GM21786 (cell line): ENCODE results near the gene LPIN1.
A peak's percentile ranks its signal among the peaks of the same experiment; 100 is the strongest.
"Not testable (repeated sequence)": the region's sequence is repeated elsewhere in the genome, so short reads cannot be mapped to it uniquely, and the experiment has no call there.

Source experiments
- ATAC-seq: cut with Tn5 transposase; IDR thresholded peaks from one replicate; pipeline ENCODE4 v1.9.1; 2021; ENCODE audit not compliant: unreplicated experiment

The LPIN1 gene

GRCh38 chr2:11810237-11810977 lies 64.0 kb downstream of the LPIN1 start:
- no peak for ATAC-seq

- ATAC-seq = no peak
These were observed 64.7 kb downstream of the LPIN1 start for GRCh38 chr2:11811036-11811654.

GRCh38 chr2:11812466-11813248 lies 66.2 kb downstream of the LPIN1 start:
- no peak for ATAC-seq

GRCh38 chr2:11813345-11813744 lies 66.9 kb downstream of the LPIN1 start:
- ATAC-seq = not testable (repeated sequence)

- no peak for ATAC-seq
These were observed 67.5 kb downstream of the LPIN1 start for GRCh38 chr2:11813951-11814350.

GRCh38 chr2:11814979-11815510 lies 68.6 kb downstream of the LPIN1 start:
- no peak for ATAC-seq

- not testable (repeated sequence) for ATAC-seq
These were observed 70.5 kb downstream of the LPIN1 start for GRCh38 chr2:11816935-11817334.

GRCh38 chr2:11819235-11819729 lies 72.8 kb downstream of the LPIN1 start:
- ATAC-seq = no peak

- no peak for ATAC-seq
These were observed 74.2 kb downstream of the LPIN1 start for GRCh38 chr2:11820650-11821049.

- ATAC-seq = no peak
These were observed 75.3 kb downstream of the LPIN1 start for GRCh38 chr2:11821705-11822104.

GRCh38 chr2:11822359-11822745 lies 75.9 kb downstream of the LPIN1 start:
- ATAC-seq = not testable (repeated sequence)

GRCh38 chr2:11822746-11823451 lies 76.5 kb downstream of the LPIN1 start:
- no peak for ATAC-seq

- ATAC-seq = no peak
These were observed 78.7 kb downstream of the LPIN1 start for GRCh38 chr2:11824901-11825828.

- peak; percentile 32 for ATAC-seq
These were observed 81.1 kb downstream of the LPIN1 start for GRCh38 chr2:11827547-11827946.

- ATAC-seq = no peak
These were observed 82.5 kb downstream of the LPIN1 start for GRCh38 chr2:11828933-11829323.

GRCh38 chr2:11829324-11829946 lies 83.0 kb downstream of the LPIN1 start:
- ATAC-seq = peak; percentile 22

GRCh38 chr2:11829947-11830707 lies 83.7 kb downstream of the LPIN1 start:
- peak; percentile 75 for ATAC-seq

GRCh38 chr2:11830708-11831301 lies 84.4 kb downstream of the LPIN1 start:
- ATAC-seq = no peak
